ENCODE measurements around the gene TMEM198.

GRCh38 chr2:219509780-219510511 lies 33.9 kb upstream of the TMEM198 start:
- TF ChIP-seq CTCF (IDR thresholded peaks at IDR 0.05) (peak; percentile 84), ZFX (IDR thresholded peaks at IDR 0.05; ENCODE audit: borderline replicate concordance) (no peak)
